ENCODE results near the gene PITPNM1.

- TF ChIP-seq CTCF (IDR thresholded peaks at IDR 0.05) (no peak), POLR2A (IDR thresholded peaks at IDR 0.05) (no peak), POLR2AphosphoS5 (IDR thresholded peaks at IDR 0.05) (no peak), EP300 (IDR thresholded peaks at IDR 0.05) (no peak)
Observed at GRCh38 chr11:67542169-67542568, 37.0 kb upstream of the PITPNM1 start.

Data from sigmoid colon (tissue), 4 donors.